ENCODE measurements around the gene VPREB1. TPM values are rescaled to one million over a fixed set of nuclear protein-coding genes. Genes with fewer than 3 reads are reported as not detected.

VPREB1 gene, protein sequence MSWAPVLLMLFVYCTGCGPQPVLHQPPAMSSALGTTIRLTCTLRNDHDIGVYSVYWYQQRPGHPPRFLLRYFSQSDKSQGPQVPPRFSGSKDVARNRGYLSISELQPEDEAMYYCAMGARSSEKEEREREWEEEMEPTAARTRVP
- total RNA-seq (not detected in 2 replicates), polyA plus RNA-seq (not detected in 2 replicates), polyA minus RNA-seq (ENCODE audit: low replicate concordance) (not detected in 2 replicates)
- not detected in 2 replicates for polyA plus RNA-seq (2012)

DNA sequence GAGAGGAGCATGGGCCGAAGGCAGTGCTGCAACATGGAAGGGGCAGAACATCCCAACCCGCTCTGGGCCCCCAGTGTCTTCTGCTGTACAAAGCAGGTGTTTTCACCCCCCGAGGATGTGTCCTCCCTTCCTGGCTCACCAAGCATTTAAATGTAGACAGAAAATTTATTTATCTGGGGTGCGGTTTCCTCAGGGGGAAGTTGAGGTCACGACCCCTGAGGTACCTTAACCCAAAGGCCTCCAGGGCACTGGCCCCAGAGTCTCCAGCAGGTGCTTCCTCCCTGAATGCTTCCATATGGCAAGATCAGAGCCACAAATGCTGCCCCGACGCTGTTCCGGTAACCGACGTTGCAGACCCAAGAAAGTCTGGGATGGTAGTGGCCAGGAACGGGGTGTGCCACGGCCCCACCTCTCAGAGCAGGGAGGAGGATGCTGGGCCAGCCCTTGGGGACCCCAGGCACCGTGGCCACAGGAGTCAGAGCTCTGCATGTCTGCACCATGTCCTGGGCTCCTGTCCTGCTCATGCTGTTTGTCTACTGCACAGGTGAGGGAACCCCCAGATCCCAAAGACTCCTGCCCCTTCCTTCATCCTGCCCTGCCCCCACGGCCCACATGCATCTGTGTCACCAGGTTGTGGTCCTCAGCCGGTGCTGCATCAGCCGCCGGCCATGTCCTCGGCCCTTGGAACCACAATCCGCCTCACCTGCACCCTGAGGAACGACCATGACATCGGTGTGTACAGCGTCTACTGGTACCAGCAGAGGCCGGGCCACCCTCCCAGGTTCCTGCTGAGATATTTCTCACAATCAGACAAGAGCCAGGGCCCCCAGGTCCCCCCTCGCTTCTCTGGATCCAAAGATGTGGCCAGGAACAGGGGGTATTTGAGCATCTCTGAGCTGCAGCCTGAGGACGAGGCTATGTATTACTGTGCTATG is at the start of gene VPREB1:
Gene VPREB1, plus strand, starts transcription at position 471 of the 935 bp plus-strand sequence. Its CDS starts 28 bp downstream, at position 499.
- Histone ChIP-seq H3K4me2 (ENCODE audit: extremely low read depth, insufficient read depth, low read length) (no peak within 1 kb of the TSS), H3K9me3 (ENCODE audit: control insufficient read depth, insufficient read depth, low read depth, low read length) (no peaks in the 10 kb centered on the region), H3K4me1 (ENCODE audit: control insufficient read depth, extremely low read depth, insufficient read depth, low read length) (no peaks in the 10 kb centered on the region), H3K36me3 (ENCODE audit: control insufficient read depth, insufficient read depth, low read length) (no peaks in the 10 kb centered on the region), H3K27me3 (ENCODE audit: control insufficient read depth, insufficient read depth, low read length) (peaks cover 8% of the 10 kb centered on the region), H3K9ac (ENCODE audit: insufficient read depth, low read length) (no peak within 1 kb of the TSS), H3K79me2 (ENCODE audit: control insufficient read depth, insufficient read depth, low read length) (no peaks in the 10 kb centered on the region), H3K4me3 (replicated peaks in 1 of 4; ENCODE audit: control extremely low read depth in 1 of 4, insufficient read depth in 1 of 4, low read depth in 3 of 4, low read length in 4 of 4) (no peak within 1 kb of the TSS), H2AFZ (ENCODE audit: low read length) (no peak within 1 kb of the TSS), H4K20me1 (ENCODE audit: control insufficient read depth, extremely low read depth, insufficient read depth, low read length) (no peaks in the 10 kb centered on the region), H3K27ac (ENCODE audit: insufficient read depth, low read length) (no peak within 1 kb of the TSS)
- no peak for TF ChIP-seq EZH2 (IDR thresholded peaks at IDR 0.05; ENCODE audit: low read length, missing control alignments)
- TF ChIP-seq, protein P1, sequence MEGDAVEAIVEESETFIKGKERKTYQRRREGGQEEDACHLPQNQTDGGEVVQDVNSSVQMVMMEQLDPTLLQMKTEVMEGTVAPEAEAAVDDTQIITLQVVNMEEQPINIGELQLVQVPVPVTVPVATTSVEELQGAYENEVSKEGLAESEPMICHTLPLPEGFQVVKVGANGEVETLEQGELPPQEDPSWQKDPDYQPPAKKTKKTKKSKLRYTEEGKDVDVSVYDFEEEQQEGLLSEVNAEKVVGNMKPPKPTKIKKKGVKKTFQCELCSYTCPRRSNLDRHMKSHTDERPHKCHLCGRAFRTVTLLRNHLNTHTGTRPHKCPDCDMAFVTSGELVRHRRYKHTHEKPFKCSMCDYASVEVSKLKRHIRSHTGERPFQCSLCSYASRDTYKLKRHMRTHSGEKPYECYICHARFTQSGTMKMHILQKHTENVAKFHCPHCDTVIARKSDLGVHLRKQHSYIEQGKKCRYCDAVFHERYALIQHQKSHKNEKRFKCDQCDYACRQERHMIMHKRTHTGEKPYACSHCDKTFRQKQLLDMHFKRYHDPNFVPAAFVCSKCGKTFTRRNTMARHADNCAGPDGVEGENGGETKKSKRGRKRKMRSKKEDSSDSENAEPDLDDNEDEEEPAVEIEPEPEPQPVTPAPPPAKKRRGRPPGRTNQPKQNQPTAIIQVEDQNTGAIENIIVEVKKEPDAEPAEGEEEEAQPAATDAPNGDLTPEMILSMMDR (conservative IDR thresholded peaks at IDR 0.05 in 1 of 2, IDR thresholded peaks at IDR 0.05 in 1 of 2; ENCODE audit: low read depth in 1 of 2, low read length in 2 of 2), result no peak
- no peak for DNase-seq (ENCODE audit: low read depth in 2 of 2)

DNA sequence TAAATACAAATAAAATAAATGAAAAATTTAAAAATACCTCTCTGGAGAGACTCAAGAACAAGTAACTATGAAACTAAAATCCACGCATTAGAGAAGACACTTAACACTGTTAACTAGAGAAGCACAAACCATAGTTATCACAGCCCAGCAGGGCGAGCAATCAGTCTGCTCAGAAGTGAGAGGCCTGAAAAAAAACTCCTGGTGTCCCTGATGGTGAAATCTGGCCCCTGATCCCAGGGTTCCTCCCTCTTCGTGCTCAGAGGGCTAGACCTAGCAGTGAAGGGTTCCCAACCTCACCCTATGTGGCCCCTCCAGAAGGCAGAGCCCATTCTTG is 49.7 kb upstream of the VPREB1 start:
- no peaks in the 10 kb centered on the region for H3K27me3 ChIP-seq (ENCODE audit: control insufficient read depth, insufficient read depth, low read length)
- no peaks in the 10 kb centered on the region for H4K20me1 ChIP-seq (ENCODE audit: control insufficient read depth, extremely low read depth, insufficient read depth, low read length)
- no peak overlapping the region for H3K9ac ChIP-seq (ENCODE audit: insufficient read depth, low read length)
- no peaks in the 10 kb centered on the region for H3K79me2 ChIP-seq (ENCODE audit: control insufficient read depth, insufficient read depth, low read length)
- no peaks in the 10 kb centered on the region for H3K9me3 ChIP-seq (ENCODE audit: control insufficient read depth, insufficient read depth, low read depth, low read length)
- no peak for DNase-seq (ENCODE audit: low read depth in 2 of 2)
- no peak overlapping the region for H2AFZ ChIP-seq (ENCODE audit: low read length)
- H3K4me2 ChIP-seq (ENCODE audit: extremely low read depth, insufficient read depth, low read length), result no peak overlapping the region
- no peak overlapping the region for H3K27ac ChIP-seq (ENCODE audit: insufficient read depth, low read length)
- TF ChIP-seq, protein P1 (conservative IDR thresholded peaks at IDR 0.05 in 1 of 2, IDR thresholded peaks at IDR 0.05 in 1 of 2; ENCODE audit: low read depth in 1 of 2, low read length in 2 of 2), result no peak
- TF ChIP-seq EZH2 (IDR thresholded peaks at IDR 0.05; ENCODE audit: low read length, missing control alignments), result no peak
- no peaks in the 10 kb centered on the region for H3K4me1 ChIP-seq (ENCODE audit: control insufficient read depth, extremely low read depth, insufficient read depth, low read length)
- H3K36me3 ChIP-seq (ENCODE audit: control insufficient read depth, insufficient read depth, low read length), result no peaks in the 10 kb centered on the region
- H3K4me3 ChIP-seq (replicated peaks in 1 of 4; ENCODE audit: control extremely low read depth in 1 of 4, insufficient read depth in 1 of 4, low read depth in 3 of 4, low read length in 4 of 4), result no peak overlapping the region

DNA sequence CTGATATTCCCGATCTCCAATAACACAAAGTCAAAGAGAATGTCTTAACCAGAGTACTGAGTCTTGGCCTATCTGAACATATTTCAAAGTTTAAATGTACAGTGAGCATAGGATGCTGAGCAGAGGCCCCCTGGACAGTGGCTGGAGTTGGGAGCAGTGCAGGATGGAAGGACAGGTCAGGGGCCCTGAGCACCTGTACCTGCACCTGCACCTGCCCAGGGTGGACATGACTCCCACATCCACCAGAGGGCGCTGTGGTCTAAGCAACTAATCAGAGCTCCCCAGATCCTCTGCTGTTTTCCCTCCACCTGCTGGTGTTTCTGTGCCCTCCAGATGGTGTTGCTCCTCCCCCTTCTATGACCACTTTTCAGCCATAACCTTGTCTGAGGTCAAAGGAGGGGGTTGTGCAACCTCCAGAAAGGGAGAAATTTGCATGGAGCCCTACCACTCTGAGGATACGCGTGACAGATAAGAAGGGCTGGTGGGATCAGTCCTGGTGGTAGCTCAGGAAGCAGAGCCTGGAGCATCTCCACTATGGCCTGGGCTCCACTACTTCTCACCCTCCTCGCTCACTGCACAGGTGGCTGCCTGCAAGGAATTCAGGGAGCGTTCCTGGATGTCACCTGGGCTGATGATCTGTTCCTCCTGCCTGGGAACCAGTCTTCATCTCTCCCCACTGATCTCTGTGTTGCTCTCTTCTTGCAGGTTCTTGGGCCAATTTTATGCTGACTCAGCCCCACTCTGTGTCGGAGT is 49.1 kb upstream of the VPREB1 start:
- Histone ChIP-seq H3K4me2 (ENCODE audit: extremely low read depth, insufficient read depth, low read length) (no peak overlapping the region), H3K9me3 (ENCODE audit: control insufficient read depth, insufficient read depth, low read depth, low read length) (no peaks in the 10 kb centered on the region), H3K9ac (ENCODE audit: insufficient read depth, low read length) (no peak overlapping the region), H3K4me1 (ENCODE audit: control insufficient read depth, extremely low read depth, insufficient read depth, low read length) (no peaks in the 10 kb centered on the region), H3K79me2 (ENCODE audit: control insufficient read depth, insufficient read depth, low read length) (no peaks in the 10 kb centered on the region), H4K20me1 (ENCODE audit: control insufficient read depth, extremely low read depth, insufficient read depth, low read length) (no peaks in the 10 kb centered on the region), H3K36me3 (ENCODE audit: control insufficient read depth, insufficient read depth, low read length) (no peaks in the 10 kb centered on the region), H2AFZ (ENCODE audit: low read length) (no peak overlapping the region), H3K27ac (ENCODE audit: insufficient read depth, low read length) (no peak overlapping the region), H3K4me3 (replicated peaks in 1 of 4; ENCODE audit: control extremely low read depth in 1 of 4, insufficient read depth in 1 of 4, low read depth in 3 of 4, low read length in 4 of 4) (no peak overlapping the region), H3K27me3 (ENCODE audit: control insufficient read depth, insufficient read depth, low read length) (peaks cover 2% of the 10 kb centered on the region)
- TF ChIP-seq, protein P1 (conservative IDR thresholded peaks at IDR 0.05 in 1 of 2, IDR thresholded peaks at IDR 0.05 in 1 of 2; ENCODE audit: low read depth in 1 of 2, low read length in 2 of 2), result peak; percentile 44 to 79
- TF ChIP-seq EZH2 (IDR thresholded peaks at IDR 0.05; ENCODE audit: low read length, missing control alignments), result no peak
- DNase-seq (ENCODE audit: low read depth in 2 of 2), result peak; percentile 26 to 49

Data from fibroblast of lung (primary cell).